SK-N-SH (cell line): Measurements from ENCODE around the gene SAP30BP. TPM values are rescaled to one million over a fixed set of nuclear protein-coding genes. Genes with fewer than 3 reads are reported as not detected.

Experiments
- CTCF ChIA-PET: fragments of 300-600, 350-600 bp; formaldehyde crosslinking; extraction: SDS; loops from one replicate; lab custom pipeline; 2021; lab: Yijun Ruan, JAX
- POLR2A ChIA-PET: fragments of 350-600 bp; sonication (Branson Sonifier 250); formaldehyde crosslinking; extraction: SDS; loops from one replicate; lab custom pipeline; 2020; ENCODE audit warnings: antibody characterized with exemption, inconsistent platforms; lab: Yijun Ruan, JAX
- DNase-seq: peaks from one replicate; pipeline ENCODE4 v3.0.0; 2012
- H2AFZ ChIP-seq: fragments of 200-600 bp; sonication (generic); 2 replicates; pipeline ENCODE4 v1.8.1; 2016; ENCODE audit warnings: antibody characterized with exemption, mild to moderate bottlenecking, low read depth
- H3F3A ChIP-seq: fragments of 200-600 bp; sonication (generic); replicated peaks from 2 replicates; pipeline ENCODE3; 2016; ENCODE audit warnings: antibody characterized with exemption, mild to moderate bottlenecking; ENCODE audit not compliant: insufficient read depth
- H3K27ac ChIP-seq, 2 experiments: fragments of 200-500 bp in 1 of 2; fragments of 200-600 bp in 1 of 2; sonication (Bioruptor generic) in 1 of 2; sonication (generic), shearing (Covaris generic) in 1 of 2; 2 replicates each; pipeline versions ENCODE4 v1.5.1 to v1.6.1; 2014 to 2016; ENCODE audit warnings: low read depth in 2 of 2, inconsistent platforms in 1 of 2, low read length in 1 of 2, mild to moderate bottlenecking in 1 of 2, mixed read lengths in 1 of 2
- H3K27me3 ChIP-seq: fragments of 200-600 bp; sonication (generic), shearing (Covaris generic); 2 replicates; pipeline ENCODE4 v1.6.1; 2016; ENCODE audit warnings: mixed run types; ENCODE audit not compliant: insufficient read depth
- H3K36me3 ChIP-seq, 2 experiments: fragments of 200-500 bp in 1 of 2; fragments of 200-600 bp in 1 of 2; sonication (Bioruptor generic) in 1 of 2; sonication (generic) in 1 of 2; replicated peaks in 1 of 2; 2 replicates each; pipeline versions ENCODE3 to v1.5.1; 2014 to 2016; ENCODE audit warnings: low read length in 1 of 2, mild to moderate bottlenecking in 1 of 2; ENCODE audit not compliant: insufficient read depth in 2 of 2, control insufficient read depth in 1 of 2
- H3K4me1 ChIP-seq, 2 experiments: fragments of 200-500 bp in 1 of 2; fragments of 200-600 bp in 1 of 2; sonication (Bioruptor generic) in 1 of 2; sonication (generic), shearing (Covaris generic) in 1 of 2; 2 replicates each; pipeline versions ENCODE4 v1.5.1 to v1.6.1; 2014 to 2016; ENCODE audit warnings: low read depth in 1 of 2, low read length in 1 of 2, mixed run types in 1 of 2; ENCODE audit not compliant: insufficient read depth in 2 of 2, control insufficient read depth in 1 of 2
- H3K4me2 ChIP-seq: fragments of 200-600 bp; sonication (generic), shearing (Covaris generic); 2 replicates; pipeline ENCODE4 v1.6.1; 2017; ENCODE audit warnings: mixed run types
- H3K4me3 ChIP-seq, 2 experiments: fragments of 200-500 bp in 1 of 2; fragments of 200-600 bp in 1 of 2; sonication (Bioruptor generic) in 1 of 2; sonication (generic), shearing (Covaris generic) in 1 of 2; 2 replicates each; pipeline versions ENCODE4 v1.5.1 to v1.8.1; 2014 to 2016; ENCODE audit warnings: low read depth in 2 of 2, inconsistent platforms in 1 of 2, low read length in 1 of 2, mild to moderate bottlenecking in 1 of 2, mixed read lengths in 1 of 2, moderate library complexity in 1 of 2
- H3K79me2 ChIP-seq: fragments of 200-600 bp; sonication (generic); 2 replicates; pipeline ENCODE4 v1.8.1; 2017; ENCODE audit warnings: mild to moderate bottlenecking; ENCODE audit not compliant: insufficient read depth
- H3K9ac ChIP-seq: fragments of 200-600 bp; sonication (generic); 2 replicates; pipeline ENCODE4 v1.6.1; 2017; ENCODE audit warnings: mixed run types
- H3K9me2 ChIP-seq: fragments of 200-600 bp; sonication (generic); 2 replicates; pipeline ENCODE4 v1.6.1; 2017; ENCODE audit warnings: mixed run types
- H3K9me3 ChIP-seq: fragments of 200-600 bp; sonication (generic); 2 replicates; pipeline ENCODE4 v1.6.1; 2017; ENCODE audit warnings: mixed run types, mild to moderate bottlenecking, moderate library complexity
- H4K20me1 ChIP-seq: fragments of 200-600 bp; sonication (generic); 2 replicates; pipeline ENCODE4 v1.6.1; 2017; ENCODE audit warnings: mild to moderate bottlenecking, mixed run types; ENCODE audit not compliant: insufficient read depth
- ELF1 ChIP-seq: IDR thresholded peaks from 2 replicates; pipeline ENCODE4 v1.4.0; 2012
- EP300 ChIP-seq, 2 experiments: IDR thresholded peaks; 2 replicates each; pipeline versions ENCODE4 v1.4.0 to v1.6.1; 2012; ENCODE audit warnings: borderline replicate concordance in 1 of 2, low read depth in 1 of 2, low read length in 1 of 2
- FOSL2 ChIP-seq: IDR thresholded peaks from 2 replicates; pipeline ENCODE4 v1.4.0; 2012; ENCODE audit warnings: low read depth, mild to moderate bottlenecking, moderate library complexity, borderline replicate concordance
- FOXM1 ChIP-seq: IDR thresholded peaks from 2 replicates; pipeline ENCODE4 v1.4.0; 2012; ENCODE audit warnings: low read depth, mild to moderate bottlenecking
- MXI1 ChIP-seq: IDR thresholded peaks from 2 replicates; pipeline ENCODE4 v1.6.1; 2012; ENCODE audit warnings: mild to moderate bottlenecking, low read depth, low read length, improper control_type of control experiment
- NFIC ChIP-seq: IDR thresholded peaks from 2 replicates; pipeline ENCODE4 v1.4.0; 2012; ENCODE audit warnings: borderline replicate concordance
- NRF1 ChIP-seq: IDR thresholded peaks from 2 replicates; pipeline ENCODE4 v1.6.1; 2012; ENCODE audit warnings: low read depth, mild to moderate bottlenecking, low read length
- RAD21 ChIP-seq: IDR thresholded peaks from 2 replicates; pipeline ENCODE4 v1.6.1; 2012; ENCODE audit warnings: mild to moderate bottlenecking, low read length
- RCOR1 ChIP-seq: fragments of 150-350 bp; IDR thresholded peaks from 2 replicates; pipeline ENCODE4 v1.6.1; 2017; ENCODE audit warnings: antibody characterized with exemption, low read length
- RXRA ChIP-seq: IDR thresholded peaks from 2 replicates; pipeline ENCODE4 v1.4.0; 2012; ENCODE audit warnings: low read depth, mild to moderate bottlenecking, borderline replicate concordance
- SIN3A ChIP-seq: IDR thresholded peaks from 2 replicates; pipeline ENCODE4 v1.6.1; 2012; ENCODE audit warnings: low read depth, mild to moderate bottlenecking, low read length, moderate library complexity, borderline replicate concordance
- TAF1 ChIP-seq: IDR thresholded peaks from 2 replicates; pipeline ENCODE4 v1.6.1; 2012; ENCODE audit warnings: low read depth, mild to moderate bottlenecking, low read length, moderate library complexity, borderline replicate concordance
- TEAD4 ChIP-seq: IDR thresholded peaks from 2 replicates; pipeline ENCODE4 v1.4.0; 2012; ENCODE audit warnings: mild to moderate bottlenecking, borderline replicate concordance; ENCODE audit not compliant: insufficient read depth
- YY1 ChIP-seq: IDR thresholded peaks from 2 replicates; pipeline ENCODE4 v1.4.0; 2012; ENCODE audit warnings: low read depth, mild to moderate bottlenecking
- WGBS: methylation state at CpG from one replicate; pipeline ENCODE4 v1.1.6; 2017; ENCODE audit warnings: low lambda C conversion rate; 5-methylcytosine and 5-hydroxymethylcytosine counted together
- polyA plus RNA-seq, 3 experiments: library from polyadenylated mRNA; depleted of rRNA; stranded (reverse); fragments of >200 nt; gene quantifications; 2 replicates each; pipeline ENCODE4 v1.2.3, GENCODE V29; 2012
- TF ChIP-seq, protein P1 (sequence below): fragments of 200-600 bp; sonication (generic); IDR thresholded peaks from 2 replicates; pipeline ENCODE4 v1.6.1; 2017; ENCODE audit warnings: antibody characterized with exemption, mild to moderate bottlenecking, moderate library complexity
- TF ChIP-seq, protein P2 (sequence below): IDR thresholded peaks from 2 replicates; pipeline ENCODE4 v1.4.0; 2012; ENCODE audit warnings: low read depth, borderline replicate concordance
- TF ChIP-seq, protein P3 (sequence below): IDR thresholded peaks from 2 replicates; pipeline ENCODE4 v1.4.0; 2012; ENCODE audit warnings: low read depth, borderline replicate concordance
- TF ChIP-seq, protein P4 (sequence below): fragments of 150-350 bp; IDR thresholded peaks from 2 replicates; pipeline ENCODE4 v1.6.1; 2017; ENCODE audit warnings: antibody characterized with exemption, low read length, low read depth, borderline replicate concordance
- TF ChIP-seq, protein P5 (sequence below): fragments of 150-350 bp; IDR thresholded peaks from 2 replicates; pipeline ENCODE4 v1.6.1; 2016; ENCODE audit warnings: mild to moderate bottlenecking, low read depth, low read length

Gene SAP30BP
- polyA plus RNA-seq, 1 of the 3 experiments (the other 2 are of a cell fraction), result 158 TPM

DNA sequence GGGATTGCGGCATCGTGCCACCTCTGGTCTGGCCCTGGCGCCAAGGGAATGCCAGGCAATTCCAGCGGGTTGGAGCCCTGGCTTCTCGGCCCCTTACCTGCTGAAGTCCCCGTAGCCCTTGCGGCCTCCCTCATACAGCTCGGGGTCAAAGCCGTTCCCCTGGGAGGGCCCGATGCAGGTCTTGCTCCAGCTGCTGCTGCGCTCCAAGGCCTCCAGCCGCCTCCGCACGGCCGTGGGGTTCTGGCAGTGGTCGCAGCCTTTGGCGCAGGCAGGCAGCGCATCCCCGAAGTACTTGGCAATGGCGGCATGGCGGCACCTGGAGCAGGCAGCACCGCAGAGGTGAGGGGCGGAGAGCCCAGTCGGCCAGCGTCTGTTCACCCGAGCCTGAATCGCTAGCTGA lies 35.8 kb upstream of the SAP30BP start:
- no peak overlapping the region for H3K27ac ChIP-seq
- no peaks in the 10 kb centered on the region for H3K9me3 ChIP-seq
- no peak for TF ChIP-seq NFIC
- TF ChIP-seq RCOR1, result no peak
- TF ChIP-seq, protein P1, sequence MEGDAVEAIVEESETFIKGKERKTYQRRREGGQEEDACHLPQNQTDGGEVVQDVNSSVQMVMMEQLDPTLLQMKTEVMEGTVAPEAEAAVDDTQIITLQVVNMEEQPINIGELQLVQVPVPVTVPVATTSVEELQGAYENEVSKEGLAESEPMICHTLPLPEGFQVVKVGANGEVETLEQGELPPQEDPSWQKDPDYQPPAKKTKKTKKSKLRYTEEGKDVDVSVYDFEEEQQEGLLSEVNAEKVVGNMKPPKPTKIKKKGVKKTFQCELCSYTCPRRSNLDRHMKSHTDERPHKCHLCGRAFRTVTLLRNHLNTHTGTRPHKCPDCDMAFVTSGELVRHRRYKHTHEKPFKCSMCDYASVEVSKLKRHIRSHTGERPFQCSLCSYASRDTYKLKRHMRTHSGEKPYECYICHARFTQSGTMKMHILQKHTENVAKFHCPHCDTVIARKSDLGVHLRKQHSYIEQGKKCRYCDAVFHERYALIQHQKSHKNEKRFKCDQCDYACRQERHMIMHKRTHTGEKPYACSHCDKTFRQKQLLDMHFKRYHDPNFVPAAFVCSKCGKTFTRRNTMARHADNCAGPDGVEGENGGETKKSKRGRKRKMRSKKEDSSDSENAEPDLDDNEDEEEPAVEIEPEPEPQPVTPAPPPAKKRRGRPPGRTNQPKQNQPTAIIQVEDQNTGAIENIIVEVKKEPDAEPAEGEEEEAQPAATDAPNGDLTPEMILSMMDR, result no peak
- TF ChIP-seq TAF1, result no peak
- no peak for TF ChIP-seq YY1
- TF ChIP-seq, protein P2, sequence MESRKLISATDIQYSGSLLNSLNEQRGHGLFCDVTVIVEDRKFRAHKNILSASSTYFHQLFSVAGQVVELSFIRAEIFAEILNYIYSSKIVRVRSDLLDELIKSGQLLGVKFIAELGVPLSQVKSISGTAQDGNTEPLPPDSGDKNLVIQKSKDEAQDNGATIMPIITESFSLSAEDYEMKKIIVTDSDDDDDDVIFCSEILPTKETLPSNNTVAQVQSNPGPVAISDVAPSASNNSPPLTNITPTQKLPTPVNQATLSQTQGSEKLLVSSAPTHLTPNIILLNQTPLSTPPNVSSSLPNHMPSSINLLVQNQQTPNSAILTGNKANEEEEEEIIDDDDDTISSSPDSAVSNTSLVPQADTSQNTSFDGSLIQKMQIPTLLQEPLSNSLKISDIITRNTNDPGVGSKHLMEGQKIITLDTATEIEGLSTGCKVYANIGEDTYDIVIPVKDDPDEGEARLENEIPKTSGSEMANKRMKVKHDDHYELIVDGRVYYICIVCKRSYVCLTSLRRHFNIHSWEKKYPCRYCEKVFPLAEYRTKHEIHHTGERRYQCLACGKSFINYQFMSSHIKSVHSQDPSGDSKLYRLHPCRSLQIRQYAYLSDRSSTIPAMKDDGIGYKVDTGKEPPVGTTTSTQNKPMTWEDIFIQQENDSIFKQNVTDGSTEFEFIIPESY, result no peak
- TF ChIP-seq MXI1, result no peak
- TF ChIP-seq FOXM1, result no peak
- no peak for TF ChIP-seq SIN3A
- no peak for TF ChIP-seq TEAD4
- TF ChIP-seq NRF1, result no peak
- TF ChIP-seq, protein P3, sequence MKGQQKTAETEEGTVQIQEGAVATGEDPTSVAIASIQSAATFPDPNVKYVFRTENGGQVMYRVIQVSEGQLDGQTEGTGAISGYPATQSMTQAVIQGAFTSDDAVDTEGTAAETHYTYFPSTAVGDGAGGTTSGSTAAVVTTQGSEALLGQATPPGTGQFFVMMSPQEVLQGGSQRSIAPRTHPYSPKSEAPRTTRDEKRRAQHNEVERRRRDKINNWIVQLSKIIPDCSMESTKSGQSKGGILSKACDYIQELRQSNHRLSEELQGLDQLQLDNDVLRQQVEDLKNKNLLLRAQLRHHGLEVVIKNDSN, result no peak
- TF ChIP-seq FOSL2, result no peak
- TF ChIP-seq RAD21, result no peak
- TF ChIP-seq, protein P4, sequence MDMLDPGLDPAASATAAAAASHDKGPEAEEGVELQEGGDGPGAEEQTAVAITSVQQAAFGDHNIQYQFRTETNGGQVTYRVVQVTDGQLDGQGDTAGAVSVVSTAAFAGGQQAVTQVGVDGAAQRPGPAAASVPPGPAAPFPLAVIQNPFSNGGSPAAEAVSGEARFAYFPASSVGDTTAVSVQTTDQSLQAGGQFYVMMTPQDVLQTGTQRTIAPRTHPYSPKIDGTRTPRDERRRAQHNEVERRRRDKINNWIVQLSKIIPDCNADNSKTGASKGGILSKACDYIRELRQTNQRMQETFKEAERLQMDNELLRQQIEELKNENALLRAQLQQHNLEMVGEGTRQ, result no peak
- TF ChIP-seq, protein P5, sequence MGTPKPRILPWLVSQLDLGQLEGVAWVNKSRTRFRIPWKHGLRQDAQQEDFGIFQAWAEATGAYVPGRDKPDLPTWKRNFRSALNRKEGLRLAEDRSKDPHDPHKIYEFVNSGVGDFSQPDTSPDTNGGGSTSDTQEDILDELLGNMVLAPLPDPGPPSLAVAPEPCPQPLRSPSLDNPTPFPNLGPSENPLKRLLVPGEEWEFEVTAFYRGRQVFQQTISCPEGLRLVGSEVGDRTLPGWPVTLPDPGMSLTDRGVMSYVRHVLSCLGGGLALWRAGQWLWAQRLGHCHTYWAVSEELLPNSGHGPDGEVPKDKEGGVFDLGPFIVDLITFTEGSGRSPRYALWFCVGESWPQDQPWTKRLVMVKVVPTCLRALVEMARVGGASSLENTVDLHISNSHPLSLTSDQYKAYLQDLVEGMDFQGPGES, result no peak
- no peak for TF ChIP-seq ELF1
- no peak for TF ChIP-seq RXRA
- TF ChIP-seq EP300 (IDR thresholded peaks at IDR 0.05; ENCODE audit: borderline replicate concordance in 1 of 2, low read depth in 1 of 2, low read length in 1 of 2), result no peak
- 91% methylated on average over 23 of the region's 27 CpGs for WGBS
- no peak overlapping the region for H2AFZ ChIP-seq
- no peak for DNase-seq
- H3K4me1 ChIP-seq, result peaks cover 15 to 18% of the 10 kb centered on the region in 2 experiments; a peak in 3 of 4 replicates
- ChIA-PET CTCF (interaction anchor here (2.3 to 37.9 kb wide), 7 partner anchors 5 to 120 kb away, joined by 8 to 1370 read pairs (median 68); partner anchors contain the start of genes GALK1 and SMIM5), POLR2A (no interaction called here)
- H3K79me2 ChIP-seq, result no peaks in the 10 kb centered on the region
- no peak overlapping the region for H3K9ac ChIP-seq
- H3K27me3 ChIP-seq, result no peaks in the 10 kb centered on the region
- H3F3A ChIP-seq, result peaks cover 3% of the 10 kb centered on the region
- peaks cover 0 to 50% of the 10 kb centered on the region in 2 experiments for H3K36me3 ChIP-seq
- no peaks in the 10 kb centered on the region for H3K9me2 ChIP-seq
- no peak overlapping the region for H3K4me2 ChIP-seq
- H3K4me3 ChIP-seq, result no peak overlapping the region
- peaks cover 18% of the 10 kb centered on the region for H4K20me1 ChIP-seq
